HG03139 (cell line): ENCODE data around the gene CDC45.

Experiments used
- ATAC-seq: cut with Tn5 transposase; IDR thresholded peaks from one replicate; pipeline ENCODE4 v1.9.1; 2021; ENCODE audit not compliant: unreplicated experiment

Gene CDC45

GRCh38 chr22:19510919-19511341 lies 31.2 kb downstream of the CDC45 start:
- ATAC-seq: no peak

GRCh38 chr22:19513823-19514222 lies 34.1 kb downstream of the CDC45 start:
- no peak for ATAC-seq

GRCh38 chr22:19514831-19515565 lies 35.3 kb downstream of the CDC45 start:
- ATAC-seq: no peak

DNA sequence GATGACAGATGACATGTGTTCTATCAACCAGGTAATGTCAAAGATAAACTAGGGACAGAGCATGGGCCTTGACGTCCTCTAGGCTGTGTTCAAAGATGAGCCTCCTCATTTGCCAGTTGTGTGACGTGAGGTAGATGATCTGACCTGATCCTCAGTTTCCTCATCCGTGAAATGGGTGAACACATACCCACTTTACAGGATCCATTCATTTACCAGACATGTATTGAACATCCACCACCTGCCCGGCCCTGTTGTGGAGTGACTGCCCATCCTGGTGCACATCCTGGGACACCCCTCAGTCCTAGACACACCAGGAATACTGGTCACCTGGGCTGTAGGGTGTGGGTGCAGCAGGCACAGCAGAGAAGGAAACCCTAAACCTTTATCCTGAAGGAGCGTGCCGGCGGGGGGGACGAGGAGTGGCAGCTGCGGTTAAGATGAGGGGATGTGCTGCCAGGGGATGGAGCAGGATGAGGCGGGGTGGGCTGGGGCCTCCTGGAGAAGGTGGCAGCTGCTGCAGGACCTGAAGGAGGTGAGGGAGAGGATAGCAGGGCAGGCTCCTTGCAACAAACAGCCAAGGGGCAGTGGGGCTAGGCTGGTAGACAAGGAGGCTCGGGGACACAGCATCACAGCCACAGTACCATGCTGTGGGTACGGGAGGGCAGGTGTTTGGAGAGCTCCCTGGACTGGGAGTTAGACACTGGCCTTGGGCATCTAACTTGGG lies 36.1 kb downstream of the CDC45 start:
- ATAC-seq: no peak

GRCh38 chr22:19516378-19517170 lies 36.9 kb downstream of the CDC45 start:
- ATAC-seq: no peak

- no peak for ATAC-seq
Observed at GRCh38 chr22:19517171-19517500, 37.4 kb downstream of the CDC45 start.

DNA sequence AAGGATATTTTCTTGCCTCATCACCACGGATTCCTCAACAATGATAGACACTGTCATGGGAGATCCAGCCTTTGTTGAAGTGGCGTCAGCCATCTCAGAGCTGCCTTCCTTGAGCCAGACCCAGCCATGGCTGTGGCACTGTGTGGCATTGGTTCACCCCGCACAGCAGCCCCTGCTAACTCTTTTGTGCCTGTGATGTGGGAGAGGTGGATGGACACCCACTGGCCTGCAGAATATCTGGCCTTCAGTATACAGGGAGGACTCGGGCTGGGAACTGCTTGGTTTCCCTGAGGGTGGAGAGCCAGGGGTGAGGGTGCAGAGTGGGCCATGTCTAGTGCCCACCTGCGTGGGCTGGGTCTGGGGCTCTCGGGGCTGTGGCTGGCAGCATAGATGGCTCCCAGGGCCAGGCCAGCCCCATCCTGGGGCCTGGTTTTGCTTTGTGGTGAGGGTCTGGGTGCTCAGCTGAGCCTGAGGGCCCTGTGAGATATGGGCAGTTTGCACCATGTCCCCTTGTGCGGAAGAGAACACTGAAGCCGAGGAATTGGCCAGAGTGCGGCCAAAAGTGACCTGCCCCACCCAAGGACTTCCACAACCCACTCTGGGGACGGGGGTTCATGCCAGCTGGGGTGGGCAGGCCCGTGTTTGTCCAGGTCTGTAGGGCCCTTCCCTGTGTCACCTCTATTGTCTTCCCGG lies 38.3 kb downstream of the CDC45 start:
- ATAC-seq: no peak

- no peak for ATAC-seq
Observed at GRCh38 chr22:19518635-19519034, 38.9 kb downstream of the CDC45 start.

- no peak for ATAC-seq
Observed at GRCh38 chr22:19519041-19519926, 39.6 kb downstream of the CDC45 start.

GRCh38 chr22:19520007-19520406 lies 40.3 kb downstream of the CDC45 start:
- no peak for ATAC-seq

DNA sequence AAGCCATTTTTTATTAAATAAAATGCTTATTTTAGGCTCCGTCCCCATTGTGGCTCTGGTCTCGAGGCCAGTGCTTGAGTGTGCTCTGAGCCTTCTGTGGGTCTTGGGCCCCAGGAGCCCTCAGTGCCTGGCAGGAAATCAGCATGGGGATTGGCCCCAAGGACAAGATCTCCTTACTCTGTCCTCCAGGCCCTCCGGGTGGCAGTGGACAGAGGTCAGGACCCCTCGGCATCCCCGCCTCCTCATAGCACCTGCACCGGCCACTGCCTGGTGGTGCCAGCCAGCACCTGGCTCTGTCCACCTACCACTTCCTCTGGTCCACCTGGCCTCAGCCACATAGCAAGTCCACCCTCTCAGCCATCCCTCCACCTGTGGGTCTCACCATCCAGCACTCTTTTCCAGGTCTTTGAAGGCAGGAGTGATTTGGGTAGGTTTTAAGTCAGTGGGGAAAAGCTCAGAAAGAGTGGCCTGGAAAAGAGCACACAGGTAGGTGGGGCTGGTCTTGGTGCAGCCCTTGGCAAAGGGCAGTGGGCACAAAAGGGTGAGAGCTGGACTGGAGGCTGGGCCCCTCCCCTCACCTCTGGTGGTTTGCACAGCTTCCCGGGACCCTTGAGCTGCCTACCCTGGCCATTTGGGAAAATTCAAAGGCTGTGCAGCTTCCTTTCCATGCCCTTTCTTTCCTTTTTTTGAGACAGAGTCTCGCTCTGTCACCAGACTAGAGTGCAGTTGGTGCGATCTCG lies 41.0 kb downstream of the CDC45 start:
- ATAC-seq: no peak

DNA sequence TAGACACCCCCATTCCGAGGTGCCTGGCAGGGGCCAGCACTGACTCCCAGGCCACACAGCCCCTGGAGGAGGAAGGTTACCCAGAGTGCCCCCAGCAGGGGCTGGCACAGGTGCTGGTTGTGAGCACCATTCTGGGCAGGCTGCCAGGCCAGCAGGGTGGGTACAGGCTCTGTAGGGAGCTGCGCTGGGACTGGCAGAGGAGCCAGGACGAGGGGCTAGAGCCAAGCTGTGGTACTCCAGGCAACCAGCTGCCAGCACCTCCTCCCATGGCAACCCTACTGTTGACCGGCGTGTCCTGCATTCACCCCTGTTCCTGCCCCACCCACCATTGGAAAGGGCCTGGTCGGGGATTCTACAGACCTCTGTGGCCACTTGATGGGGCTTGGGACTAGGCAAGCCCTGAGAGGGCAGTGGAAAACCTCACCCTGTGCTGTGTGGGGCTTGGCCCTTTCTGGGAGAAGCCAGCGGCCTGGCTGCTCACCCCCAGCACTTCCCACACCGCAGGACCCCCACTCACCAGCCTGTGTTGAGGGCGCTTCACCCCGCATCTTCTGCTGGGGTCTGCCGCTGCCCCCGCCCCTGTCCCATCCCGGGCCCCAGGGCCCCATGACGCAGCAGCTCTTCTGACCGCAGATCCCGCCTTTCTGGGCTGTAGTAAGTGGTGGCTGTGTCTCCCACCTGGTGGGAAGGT lies 42.6 kb downstream of the CDC45 start:
- ATAC-seq: no peak

- ATAC-seq: no peak
Observed at GRCh38 chr22:19522881-19523239, 43.1 kb downstream of the CDC45 start.

DNA sequence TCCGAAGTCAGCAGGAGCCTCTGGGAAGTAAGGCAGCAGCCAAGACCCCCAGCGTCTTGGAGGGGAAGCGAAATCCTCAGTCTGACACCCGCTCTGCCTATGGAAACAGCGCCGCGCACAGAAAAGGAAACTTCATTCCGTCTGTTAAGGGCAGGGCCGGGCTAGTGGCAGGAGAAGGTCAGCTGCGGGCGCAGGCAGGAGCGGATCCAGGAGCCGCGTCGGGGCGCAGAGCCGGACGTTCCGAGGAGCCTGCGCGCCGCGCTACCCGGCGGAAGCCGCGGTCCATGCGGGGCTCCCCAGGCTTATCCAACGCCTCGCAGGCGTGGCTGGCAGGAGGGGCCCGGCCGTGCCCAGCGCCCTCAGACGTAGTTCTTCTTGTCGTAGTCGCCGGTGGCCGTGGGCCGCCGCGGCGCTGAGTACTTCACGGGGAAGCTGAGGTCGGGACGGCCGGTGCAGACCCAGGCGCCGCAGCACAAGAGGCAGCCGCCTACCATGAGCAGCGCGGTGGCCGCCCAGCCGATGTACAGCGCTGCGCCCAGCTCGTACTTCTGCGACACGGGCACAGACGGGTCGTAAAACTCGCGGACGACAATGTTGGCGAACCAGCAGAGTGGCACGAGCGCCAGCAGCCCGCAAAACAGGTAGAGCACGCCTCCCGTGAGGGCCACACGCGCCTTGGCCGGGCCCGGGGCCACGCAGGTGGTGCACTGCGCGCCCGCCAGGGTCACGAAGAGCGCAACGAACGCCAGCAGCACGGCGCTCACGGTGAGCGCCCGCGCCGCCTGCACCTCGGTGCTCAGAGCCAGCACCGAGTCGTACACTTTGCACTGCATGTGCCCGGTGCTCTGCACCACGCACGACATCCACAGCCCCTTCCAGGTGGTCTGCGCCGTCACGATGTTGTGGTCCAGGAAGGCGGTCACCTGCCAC lies 43.8 kb downstream of the CDC45 start:
- no peak for ATAC-seq

DNA sequence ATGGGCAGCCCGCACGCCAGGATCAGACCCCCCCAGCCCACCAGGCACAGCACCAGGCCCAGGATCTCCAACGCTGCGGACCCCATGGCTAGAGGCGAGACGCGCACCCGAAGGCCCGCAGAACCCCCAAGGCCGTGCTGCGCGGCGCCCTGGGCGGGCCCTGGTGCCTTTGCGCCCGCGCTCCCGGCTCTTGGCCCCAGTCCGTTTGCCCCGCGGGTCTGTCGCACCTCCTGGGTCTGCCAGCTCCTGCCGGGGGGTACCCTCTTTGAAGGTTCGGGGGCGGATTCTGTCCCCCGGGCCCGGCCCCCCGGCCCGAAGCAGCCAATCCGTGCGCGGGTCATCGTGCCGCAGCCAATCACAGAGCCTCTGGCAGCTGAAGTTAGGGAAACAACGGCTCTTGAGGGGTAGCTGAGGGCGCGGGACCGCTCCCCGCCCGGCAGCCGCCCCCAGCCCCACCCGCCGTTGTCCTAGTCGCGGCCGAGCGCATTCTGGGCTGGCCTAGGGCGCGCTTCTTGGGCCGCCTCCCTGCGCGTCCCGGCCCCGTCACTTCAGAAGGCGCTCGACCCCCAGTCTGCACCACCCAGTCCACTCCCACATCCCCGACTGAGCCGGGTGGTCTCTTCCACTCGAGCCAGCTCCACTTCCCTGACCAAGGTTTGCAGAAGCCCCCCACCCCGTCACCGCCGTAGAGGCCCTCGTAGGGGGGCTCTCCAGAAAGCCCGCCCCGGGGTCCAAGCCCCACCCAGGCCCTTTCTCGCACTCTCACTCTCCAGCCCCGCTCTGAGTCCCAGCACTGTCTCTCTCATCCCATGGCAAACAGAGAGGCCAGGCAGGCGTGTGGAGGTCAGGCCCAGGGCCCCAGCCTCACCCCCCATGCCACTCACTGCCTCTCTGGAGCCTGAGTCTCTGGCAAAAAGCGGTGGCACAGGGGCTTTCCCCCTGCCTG lies 44.7 kb downstream of the CDC45 start, which contains the start of gene CLDN5:
CLDN5 (minus strand) TSS at position 241 of the 946 bp plus-strand sequence; CDS start at position 86, 155 bp downstream.
- no peak for ATAC-seq

- ATAC-seq: no peak
Observed at GRCh38 chr22:19525116-19525660, 45.5 kb downstream of the CDC45 start.
